ENCODE results near the gene AHCYL2.
"Not testable (repeated sequence)": the region's sequence is repeated elsewhere in the genome, so short reads cannot be mapped to it uniquely, and the experiment has no call there.

The AHCYL2 gene

DNA sequence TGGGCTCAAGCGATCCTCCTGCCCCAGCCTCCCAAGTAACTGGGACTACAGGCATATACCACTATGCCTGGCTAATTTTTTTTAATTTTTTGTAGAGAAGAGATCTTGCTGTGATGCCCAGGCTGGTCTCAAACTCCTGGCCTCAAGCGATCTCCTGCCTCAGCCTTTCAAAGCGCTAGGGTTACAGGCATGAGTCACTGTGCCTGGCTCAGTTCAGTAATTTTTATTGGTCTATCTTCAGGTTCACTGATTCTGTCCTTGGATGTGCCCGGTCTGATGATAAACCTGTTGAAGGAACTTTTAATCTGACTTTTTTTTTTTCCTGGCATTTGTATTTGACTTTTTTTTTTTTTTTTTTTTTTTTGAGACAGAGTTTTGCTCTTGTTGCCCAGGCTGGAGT is 169.3 kb downstream of the AHCYL2 start:
- DNase-seq (ENCODE audit: low read depth): no peak
- no peak overlapping the region for H3K4me3 ChIP-seq (ENCODE audit: low read depth, low read length)

DNA sequence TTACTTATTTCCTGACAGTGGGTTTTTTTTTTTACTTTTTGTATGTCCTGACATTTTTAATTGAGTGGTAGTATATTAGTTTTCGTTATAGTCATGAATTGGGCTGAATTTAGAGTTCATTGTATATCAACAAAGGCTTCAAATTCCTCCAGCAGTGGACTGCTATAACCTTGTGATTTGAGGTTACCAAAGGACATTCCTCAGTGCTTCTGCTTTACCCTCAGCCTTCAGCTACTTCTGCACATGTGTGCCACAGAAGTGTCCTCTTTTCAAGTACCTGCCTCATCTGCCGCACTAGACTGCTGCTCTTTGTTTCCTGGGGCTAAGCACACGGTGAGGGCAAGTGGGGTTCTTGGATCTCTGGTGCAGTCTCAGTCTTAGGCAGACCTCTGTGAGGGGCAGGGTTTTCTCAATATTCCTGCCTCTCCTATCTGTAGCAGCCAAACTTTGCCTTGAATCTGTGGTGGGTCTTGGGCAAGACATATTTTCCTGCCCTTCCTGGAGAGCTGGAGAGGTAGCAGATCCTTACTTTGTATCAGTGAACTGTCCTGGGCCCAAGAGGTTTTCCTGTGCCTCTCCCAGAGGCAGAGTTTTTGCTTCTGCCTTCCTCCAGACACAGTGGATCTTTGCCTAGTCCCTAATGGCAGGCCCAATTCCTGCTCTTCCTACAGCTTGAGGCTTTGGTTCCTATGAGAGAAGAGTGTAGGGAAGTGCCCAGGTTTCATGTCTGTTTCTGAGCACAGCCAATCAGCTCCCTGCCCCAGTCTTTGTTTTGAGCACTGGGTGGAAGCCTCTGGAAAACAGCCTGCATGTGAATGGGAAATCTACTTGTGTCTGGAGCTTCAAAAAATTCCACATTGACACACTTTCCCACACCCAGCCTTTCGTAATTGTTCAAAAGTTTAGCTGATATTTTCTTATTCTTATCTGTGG is 170.4 kb downstream of the AHCYL2 start:
- no peak overlapping the region for H3K4me3 ChIP-seq (ENCODE audit: low read depth, low read length)
- DNase-seq (ENCODE audit: low read depth): no peak

DNA sequence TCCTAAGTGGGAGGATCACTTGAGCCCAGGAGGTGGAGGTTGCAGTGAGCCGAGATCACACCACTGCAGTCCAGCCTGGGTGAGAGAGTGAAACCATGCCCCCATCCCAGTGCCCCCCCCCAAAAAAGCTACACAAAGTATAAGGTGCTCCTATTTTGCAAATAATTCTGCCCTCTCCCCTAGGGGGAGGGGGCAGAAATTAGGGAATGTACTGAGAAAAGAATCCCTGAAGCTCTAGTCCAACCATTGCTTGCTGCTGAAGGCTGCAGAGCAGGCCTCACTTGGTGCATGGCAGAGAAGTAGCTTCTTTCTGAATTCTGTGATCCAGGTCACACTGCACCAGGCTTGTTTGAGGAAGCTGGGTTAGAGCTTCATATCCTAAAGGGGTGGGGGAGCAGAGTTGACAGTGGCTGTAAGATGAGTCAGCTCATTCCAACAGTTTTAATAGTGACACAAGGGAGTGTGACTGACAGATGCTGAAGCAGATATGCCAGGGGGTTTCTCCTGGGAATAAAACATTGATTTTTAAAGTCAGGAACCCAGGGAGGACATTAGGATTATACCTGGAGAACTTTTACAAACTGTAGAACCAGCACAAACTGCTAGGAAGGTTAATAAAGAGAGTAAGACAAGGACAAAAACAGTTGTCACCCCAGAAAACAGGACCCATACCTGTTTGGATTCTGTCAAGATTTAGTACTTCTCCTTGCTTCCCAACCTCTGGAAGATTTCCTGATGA is 176.6 kb downstream of the AHCYL2 start:
- no peak for DNase-seq (ENCODE audit: low read depth)
- H3K4me3 ChIP-seq (ENCODE audit: low read depth, low read length): no peak overlapping the region

DNA sequence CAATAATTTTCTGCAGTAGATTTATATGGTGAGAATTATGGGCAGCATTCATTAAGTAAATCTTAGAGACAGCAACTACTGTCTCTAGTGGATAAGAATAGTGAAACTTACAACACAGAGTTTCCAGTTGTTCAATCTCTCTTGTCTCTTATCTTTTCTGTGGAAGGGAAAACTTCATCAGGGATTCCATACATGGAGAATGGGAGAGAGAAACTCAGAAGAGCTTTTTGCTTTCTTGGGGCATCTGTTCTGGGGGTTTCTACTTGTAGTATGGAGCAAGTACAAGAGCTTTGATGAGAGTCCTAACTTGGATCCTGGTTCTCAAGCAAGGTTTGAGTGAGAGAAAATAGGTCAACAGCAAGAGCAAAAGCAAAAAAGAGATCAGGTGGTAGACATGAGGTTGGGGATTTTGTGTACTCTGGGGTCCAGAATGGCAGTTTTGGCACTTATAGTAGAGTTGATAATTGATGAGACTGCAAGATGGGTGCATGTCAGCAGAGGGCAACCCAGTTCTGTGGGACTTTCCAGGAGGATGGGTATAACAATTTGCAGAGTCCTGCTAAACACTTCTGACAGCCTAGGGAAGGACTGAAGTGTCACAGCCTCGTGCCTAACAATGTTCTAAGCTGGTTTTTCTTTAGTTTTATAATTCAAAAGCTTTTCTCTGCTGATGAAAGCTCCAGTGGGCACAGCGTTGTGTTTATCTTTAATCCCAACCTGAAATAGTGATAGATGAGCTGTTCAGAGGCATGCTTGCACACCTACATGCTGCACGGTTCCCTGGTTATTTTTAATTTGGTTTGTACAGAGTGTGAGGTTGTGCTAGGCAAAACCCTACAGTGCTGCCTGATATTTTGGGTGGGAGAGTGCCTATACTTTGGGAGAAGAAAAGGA is 177.4 kb downstream of the AHCYL2 start:
- no peak overlapping the region for H3K4me3 ChIP-seq (ENCODE audit: low read depth, low read length)
- DNase-seq (ENCODE audit: low read depth): no peak

DNA sequence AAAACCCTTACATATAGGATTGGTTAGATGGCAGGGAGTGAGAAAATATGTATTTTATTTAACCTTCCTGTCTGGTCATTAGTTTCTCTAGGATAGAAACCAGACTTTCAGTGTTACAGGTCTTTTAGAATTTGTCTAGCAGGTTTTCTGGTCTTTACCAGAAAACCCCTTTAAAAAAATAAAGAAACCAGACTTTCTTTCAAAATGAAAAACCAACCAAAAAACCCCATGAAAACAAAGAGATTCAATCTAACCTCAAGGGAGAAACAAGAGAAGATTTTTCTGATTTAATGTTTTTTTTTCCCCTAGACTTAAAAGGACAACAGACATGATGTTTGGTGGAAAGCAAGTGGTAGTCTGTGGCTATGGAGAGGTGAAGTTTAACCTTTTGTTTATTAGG is 180.7 kb downstream of the AHCYL2 start:
- H3K4me3 ChIP-seq (ENCODE audit: low read depth, low read length): no peak overlapping the region
- DNase-seq (ENCODE audit: low read depth): no peak

DNA sequence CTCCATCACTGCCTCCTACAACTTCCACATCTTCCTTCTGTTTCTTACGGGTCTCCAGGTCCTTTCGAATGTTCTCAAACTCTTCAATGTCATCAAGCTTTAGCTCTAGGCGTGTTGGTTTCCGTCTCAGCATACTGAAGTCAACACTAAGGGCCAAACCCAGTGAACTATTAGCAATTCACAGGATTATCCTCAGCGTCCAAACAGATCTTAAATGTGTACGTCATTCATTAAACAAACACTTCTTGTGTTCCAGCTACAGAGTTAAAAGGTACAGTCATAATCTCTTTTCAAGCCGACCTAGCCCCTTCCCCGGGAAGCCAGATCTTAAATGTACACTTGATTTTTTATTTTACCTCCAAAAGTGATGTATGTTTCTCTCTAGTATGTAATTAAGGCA is 185.4 kb downstream of the AHCYL2 start:
- not testable (repeated sequence) for DNase-seq (ENCODE audit: low read depth); H3K4me3 ChIP-seq (ENCODE audit: low read depth, low read length)

DNA sequence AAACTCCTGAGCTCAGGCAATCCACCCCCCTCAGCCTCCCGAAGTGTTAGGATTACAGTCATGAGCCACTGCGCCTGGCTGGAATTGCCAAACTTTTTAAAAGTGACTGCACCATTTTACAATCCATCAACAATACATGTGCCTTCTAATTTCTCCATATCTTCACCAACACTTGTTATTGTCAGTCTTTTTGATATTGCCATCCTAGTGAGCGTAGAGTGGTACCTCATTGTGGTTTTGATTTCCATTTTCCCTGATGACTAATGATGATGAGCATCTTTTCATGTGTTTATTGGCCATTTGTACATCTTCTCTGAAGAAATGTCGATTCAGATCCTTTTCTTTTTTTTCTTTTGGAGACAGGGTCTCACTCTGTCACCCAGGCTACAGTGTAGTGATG is 187.7 kb downstream of the AHCYL2 start:
- DNase-seq (ENCODE audit: low read depth): no peak

DNA sequence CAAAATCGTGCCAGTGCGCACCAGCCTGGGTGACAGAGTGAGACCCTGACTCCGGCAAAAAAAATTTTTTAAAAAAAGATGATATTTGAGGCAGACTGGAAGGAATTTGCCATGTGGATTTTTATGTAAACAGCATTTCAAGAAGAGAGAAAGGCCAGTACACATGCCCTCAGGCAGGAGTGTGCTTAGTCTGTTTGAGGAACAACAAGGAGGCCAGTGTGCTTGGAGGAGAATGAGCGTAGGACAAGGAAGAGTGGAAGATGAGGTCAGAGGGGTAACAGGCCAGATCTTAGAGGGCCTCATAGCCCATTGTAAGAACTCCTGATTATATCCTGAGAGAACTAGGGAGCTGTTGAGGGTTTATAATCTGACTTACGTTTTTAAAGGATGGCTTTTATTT is 192.2 kb downstream of the AHCYL2 start:
- DNase-seq (ENCODE audit: low read depth): no peak
- no peak overlapping the region for H3K4me3 ChIP-seq (ENCODE audit: low read depth, low read length)

More for the DNA sequence above, 187.7 kb downstream of the AHCYL2 start:
- no peak overlapping the region for H3K4me3 ChIP-seq (ENCODE audit: low read depth, low read length)

DNA sequence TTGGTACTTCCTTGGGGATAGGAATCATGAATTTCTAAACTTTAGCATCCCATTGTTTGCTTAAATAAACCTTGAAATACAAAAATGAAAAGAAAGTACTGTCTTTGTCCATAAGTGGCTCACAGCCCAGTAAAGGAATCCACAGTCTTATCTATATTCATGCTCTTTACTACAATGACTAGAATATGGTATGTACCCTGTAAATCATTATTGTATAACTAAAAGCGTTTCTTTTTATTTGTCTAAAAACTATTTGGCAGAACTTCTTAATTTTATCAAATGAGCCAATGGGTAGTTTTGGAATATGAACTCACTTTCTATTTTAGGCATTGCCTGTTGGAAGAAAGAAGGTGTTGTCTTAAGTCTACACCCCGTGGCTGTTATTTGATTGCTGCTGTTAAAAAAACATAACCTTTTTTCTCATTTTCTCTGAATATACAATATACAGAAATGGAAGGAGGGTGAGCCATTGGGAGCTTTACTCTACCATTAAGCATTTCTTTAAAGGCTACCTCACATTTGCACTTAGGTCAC is 197.0 kb downstream of the AHCYL2 start:
- DNase-seq (ENCODE audit: low read depth): no peak
- no peak overlapping the region for H3K4me3 ChIP-seq (ENCODE audit: low read depth, low read length)

DNA sequence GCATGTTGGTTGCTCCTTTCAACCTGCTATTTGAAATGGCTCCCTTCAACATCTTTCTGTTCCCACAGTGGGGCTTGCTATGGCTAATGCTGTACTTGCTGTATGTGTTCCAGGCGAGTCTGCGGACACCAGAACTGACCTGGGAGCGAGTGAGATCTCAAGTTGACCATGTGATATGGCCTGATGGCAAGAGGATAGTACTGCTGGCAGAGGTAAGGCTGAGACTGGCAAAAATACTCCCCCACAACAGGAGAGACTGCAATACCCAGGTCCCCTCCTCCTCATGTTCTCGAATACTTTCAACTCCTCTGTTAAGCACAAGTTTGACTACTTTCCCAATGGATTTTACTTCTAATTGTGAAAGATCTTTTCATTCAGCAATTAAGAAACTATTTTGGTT is 197.9 kb downstream of the AHCYL2 start:
- DNase-seq (ENCODE audit: low read depth): no peak
- no peak overlapping the region for H3K4me3 ChIP-seq (ENCODE audit: low read depth, low read length)

DNA sequence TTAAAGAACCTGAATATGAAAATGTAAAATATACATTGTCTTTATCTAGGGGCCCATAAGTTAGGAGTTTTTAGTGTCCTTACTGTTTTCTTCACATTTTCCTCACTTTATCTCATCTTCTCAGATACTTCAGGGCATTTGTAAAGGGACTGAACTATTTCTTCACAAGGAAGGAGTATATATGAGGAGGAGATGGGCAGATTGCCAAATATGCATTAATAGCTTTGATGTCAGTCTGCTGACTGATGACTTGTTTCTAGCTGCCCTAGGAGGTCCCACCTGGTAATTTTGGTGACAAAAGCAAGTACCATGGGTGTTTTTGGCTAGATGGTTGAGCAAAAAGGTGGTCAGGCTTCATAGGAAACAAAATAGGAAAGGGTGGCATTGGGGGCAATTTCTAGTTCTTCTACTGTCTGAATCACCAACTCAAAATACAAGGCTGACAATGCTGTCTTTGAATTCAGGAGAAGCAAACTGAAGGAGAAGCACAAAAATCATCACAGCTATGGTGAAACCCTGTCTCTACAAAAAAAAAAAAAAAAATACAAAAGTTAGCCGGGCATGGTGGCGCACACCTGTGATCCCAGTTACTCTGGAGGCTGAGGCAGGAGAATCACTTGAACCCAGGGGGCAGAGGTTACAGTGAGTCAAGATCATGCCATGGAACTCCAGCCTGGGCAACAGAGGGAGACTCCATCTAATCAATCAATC is 199.0 kb downstream of the AHCYL2 start:
- H3K4me3 ChIP-seq (ENCODE audit: low read depth, low read length): no peak overlapping the region
- DNase-seq (ENCODE audit: low read depth): no peak

DNA sequence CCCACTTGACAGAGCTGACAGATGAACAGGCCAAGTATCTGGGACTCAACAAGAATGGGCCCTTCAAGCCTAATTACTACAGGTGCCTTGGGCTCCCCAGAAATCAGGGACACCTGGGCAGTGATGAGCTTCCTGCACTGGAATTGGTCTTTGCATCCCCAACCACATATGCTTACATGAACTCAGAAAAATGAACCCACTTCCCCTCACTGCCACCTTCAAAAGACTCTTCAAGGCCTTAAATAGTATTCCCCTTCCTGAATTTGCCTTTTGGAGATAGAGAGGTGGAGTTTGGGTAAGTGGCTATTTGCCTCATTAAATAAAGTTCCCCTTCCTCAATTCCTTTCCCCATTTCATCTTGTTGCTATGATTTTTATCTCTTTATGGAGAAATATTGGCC is 201.7 kb downstream of the AHCYL2 start:
- no peak for DNase-seq (ENCODE audit: low read depth)
- no peak overlapping the region for H3K4me3 ChIP-seq (ENCODE audit: low read depth, low read length)

DNA sequence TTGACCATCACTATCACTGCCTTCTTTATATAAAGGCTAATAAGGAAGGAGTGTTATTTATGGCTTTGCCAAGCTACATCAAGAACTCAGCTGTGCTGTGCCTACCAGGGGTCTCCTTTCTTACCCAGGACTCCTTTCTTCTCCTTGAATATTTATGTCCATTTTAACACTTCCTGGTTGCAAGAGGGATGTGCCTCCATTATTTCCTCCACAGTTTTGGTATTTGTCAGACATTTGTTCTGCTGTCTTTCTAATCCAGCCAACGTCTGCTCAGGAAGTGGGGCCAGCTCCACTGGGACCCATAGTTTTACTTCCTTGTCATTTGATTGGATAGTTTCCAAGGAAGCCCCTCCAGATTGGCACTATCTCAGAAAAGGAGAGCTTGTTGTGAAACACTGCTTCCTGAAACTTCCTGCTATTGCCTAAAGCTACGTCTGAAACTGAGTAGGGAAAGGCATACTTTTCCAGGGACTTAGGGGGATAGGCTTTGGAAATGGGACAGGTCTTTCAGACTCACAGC is 202.8 kb downstream of the AHCYL2 start:
- no peak for DNase-seq (ENCODE audit: low read depth)
- H3K4me3 ChIP-seq (ENCODE audit: low read depth, low read length): no peak overlapping the region

DNA sequence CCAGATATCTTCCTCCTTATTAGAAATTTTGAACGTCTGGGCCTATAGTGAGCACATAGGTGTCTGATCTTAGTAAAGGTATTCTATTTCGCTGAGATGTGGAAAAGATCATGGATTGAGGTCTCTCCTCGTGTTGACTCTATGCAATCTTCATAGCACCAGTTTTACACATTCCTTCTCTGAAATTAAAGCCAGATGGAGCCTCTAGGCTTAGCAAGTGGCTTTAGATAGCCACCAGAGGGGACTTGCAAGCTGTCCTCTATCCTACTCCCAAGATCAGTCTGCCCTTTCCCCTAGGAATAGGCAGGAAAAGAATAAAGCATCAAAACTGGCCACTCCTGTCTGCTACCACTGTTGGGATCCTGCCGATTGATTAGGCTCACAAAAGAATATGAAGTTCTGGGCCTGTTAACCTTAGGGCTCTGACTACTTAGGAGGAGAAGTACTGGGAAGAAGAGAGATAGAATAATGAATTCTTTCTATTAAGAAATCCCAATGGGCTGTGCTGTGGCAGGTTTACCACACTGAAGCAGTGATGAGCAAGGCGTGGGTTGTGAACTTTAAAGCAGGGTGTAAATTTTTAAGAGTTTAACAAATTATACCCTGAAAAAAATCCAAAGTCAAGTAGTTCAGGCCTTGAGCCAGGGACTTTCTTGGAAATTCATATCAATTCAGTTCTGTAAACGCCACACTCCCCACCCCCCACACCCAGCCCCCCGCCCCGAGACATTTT is 207.2 kb downstream of the AHCYL2 start:
- no peak overlapping the region for H3K4me3 ChIP-seq (ENCODE audit: low read depth, low read length)
- no peak for DNase-seq (ENCODE audit: low read depth)

DNA sequence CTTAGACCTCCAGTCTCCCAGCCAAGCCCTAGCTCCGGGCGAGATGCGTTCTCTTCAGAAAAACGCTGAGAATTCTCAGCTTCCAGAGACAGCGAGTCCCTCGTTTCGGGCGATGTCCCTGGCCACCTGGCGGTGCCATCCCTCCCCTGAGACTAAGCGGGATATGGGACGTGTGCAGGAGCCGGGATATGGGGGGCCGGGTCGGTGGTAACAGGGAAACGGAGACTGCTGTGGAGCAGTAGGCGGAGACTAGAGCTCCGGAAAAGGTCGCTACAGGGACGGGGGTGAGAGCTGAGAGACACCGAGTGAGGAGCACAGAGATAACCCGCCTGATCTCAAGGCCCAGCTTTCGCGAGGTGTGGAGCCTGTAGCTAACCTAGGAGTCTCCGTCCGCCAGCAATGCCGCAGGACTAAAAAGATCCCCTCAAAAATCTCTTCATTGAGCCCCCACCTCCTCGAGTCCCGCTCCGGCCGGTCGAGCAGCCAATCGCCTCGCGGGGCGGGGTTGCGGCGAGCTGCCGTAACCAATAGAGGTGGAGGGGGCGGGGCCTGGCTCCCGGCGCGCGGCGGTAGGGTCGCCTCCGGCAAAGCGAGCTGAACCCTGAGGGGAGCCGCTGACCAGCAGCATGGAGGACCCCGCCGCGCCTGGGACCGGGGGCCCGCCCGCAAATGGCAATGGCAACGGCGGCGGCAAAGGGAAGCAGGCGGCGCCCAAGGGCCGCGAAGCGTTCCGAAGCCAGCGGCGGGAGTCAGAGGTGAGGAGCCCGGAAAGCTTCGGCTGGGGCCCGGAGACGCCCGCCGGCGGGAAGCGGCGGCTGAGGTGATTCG is 209.2 kb downstream of the AHCYL2 start, which contains the start of gene STRIP2:
Gene STRIP2 (plus strand): TSS at position 586 of the 828 bp plus-strand sequence. CDS start 41 bp downstream, at position 627.
- DNase-seq (ENCODE audit: low read depth): peak; percentile 42
- H3K4me3 ChIP-seq (ENCODE audit: low read depth, low read length): peak within 1 kb of the TSS; percentile 74

DNA sequence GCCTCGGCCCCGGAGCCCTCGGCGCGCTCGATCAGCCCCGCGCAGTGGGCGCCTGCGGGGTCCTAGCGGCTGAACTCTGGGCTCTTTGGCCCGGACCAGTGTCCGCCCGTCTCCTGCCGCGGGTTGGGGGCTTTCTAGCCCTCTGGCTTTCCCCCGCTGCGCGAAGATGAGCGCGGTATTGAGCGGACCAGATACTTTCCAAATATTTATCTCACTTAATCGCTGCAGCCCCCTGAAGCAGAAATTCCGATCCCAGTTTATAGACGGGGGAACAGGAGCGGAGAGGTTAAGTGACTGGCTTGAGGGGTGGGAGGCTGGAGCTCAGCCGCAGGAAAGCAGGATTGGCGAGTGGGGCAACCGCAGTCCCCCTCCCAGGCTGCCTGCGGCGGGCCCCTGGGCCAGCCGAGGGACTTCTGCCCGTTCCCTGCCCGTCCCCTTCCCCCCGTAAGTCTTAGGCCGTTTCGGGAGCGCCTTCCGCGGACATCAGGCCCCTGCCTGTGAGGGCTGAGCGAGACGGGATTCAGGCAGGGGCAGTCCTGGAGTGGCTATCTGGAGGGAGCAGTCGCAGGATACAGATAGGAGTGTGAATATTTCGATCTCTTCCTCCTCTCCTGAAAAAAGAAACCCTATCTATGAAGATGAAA is 210.0 kb downstream of the AHCYL2 start:
- H3K4me3 ChIP-seq (ENCODE audit: low read depth, low read length): peak overlapping the region; percentile 74
- DNase-seq (ENCODE audit: low read depth): no peak

DNA sequence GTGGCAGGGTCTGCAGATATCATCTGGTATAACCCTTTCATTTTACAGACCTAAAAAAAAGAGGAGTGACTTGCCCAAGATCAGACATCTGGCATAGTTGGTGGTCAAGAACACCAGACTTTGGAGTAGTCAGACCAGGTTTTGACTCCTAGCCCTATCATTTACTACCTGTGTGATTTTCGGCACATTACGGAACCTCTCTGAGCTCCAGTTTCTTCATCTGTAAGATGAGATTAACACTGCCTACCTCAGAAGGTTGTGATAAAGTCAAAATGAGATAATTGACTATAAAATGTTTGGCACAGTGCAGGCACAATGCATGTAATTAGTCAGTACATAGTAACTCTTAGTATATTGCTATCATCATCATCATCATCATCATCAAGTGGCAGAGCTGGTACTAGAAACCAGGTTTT is 210.6 kb downstream of the AHCYL2 start:
- peak overlapping the region; percentile 74 for H3K4me3 ChIP-seq (ENCODE audit: low read depth, low read length)

More for the DNA sequence above, 210.6 kb downstream of the AHCYL2 start:
- DNase-seq (ENCODE audit: low read depth): no peak
